Thyroid gland (tissue), 4 donors: ENCODE measurements around the gene KPNA2. TPM values are rescaled to one million over a fixed set of nuclear protein-coding genes. Genes with fewer than 3 reads are reported as not detected.

ENCODE experiments used
- DNase-seq, 2 donors: peaks; one replicate each; pipeline ENCODE4 v3.0.0-alpha.2; 2019
- H3K27ac ChIP-seq, 3 donors: fragments of 200-600 bp; sonication (generic); 1 replicate in 2 of 3; 2 replicates in 1 of 3; pipeline ENCODE4 v1.5.1; 2016 to 2019; ENCODE audit warnings: mild to moderate bottlenecking in 1 of 3, moderate library complexity in 1 of 3
- H3K27me3 ChIP-seq: fragments of 200-600 bp; sonication (generic); one replicate; pipeline ENCODE4 v1.5.1; 2019
- H3K36me3 ChIP-seq, 2 donors: fragments of 200-600 bp; sonication (generic); one replicate each; pipeline ENCODE4 v1.5.1; 2016 to 2019
- H3K4me1 ChIP-seq, 2 donors: fragments of 200-600 bp; sonication (generic); one replicate each; pipeline ENCODE4 v1.5.1; 2017 to 2019
- H3K4me3 ChIP-seq, 3 donors: fragments of 200-600 bp; sonication (generic); replicated peaks in 1 of 3; 1 replicate in 2 of 3; 2 replicates in 1 of 3; pipeline ENCODE4 v1.5.1; 2016; ENCODE audit warnings: mild to moderate bottlenecking in 1 of 3
- H3K9me3 ChIP-seq: fragments of 200-600 bp; sonication (generic); one replicate; pipeline ENCODE4 v1.5.1; 2017
- CTCF ChIP-seq, 6 experiments: fragments of 200-600 bp in 3 of 6; fragments of 450-650 bp in 3 of 6; sonication (generic) in 3 of 6; IDR thresholded peaks; one replicate each; pipeline ENCODE4 v1.5.1; 2016 to 2019; ENCODE audit warnings: antibody characterized with exemption in 6 of 6, mild to moderate bottlenecking in 2 of 6, inconsistent platforms in 1 of 6, moderate library complexity in 1 of 6
- POLR2A ChIP-seq, 2 donors: fragments of 450-650 bp; IDR thresholded peaks; one replicate each; pipeline ENCODE4 v1.6.1; 2017; ENCODE audit warnings: antibody characterized with exemption in 2 of 2, mild to moderate bottlenecking in 2 of 2, moderate library complexity in 1 of 2
- WGBS, 2 donors: methylation state at CpG; one replicate each; pipeline ENCODE4 v1.1.5; 2017; 5-methylcytosine and 5-hydroxymethylcytosine counted together
- intact Hi-C: fragments of 100-400 bp; cut with DNase I; formaldehyde crosslinking; loops from one replicate; pipeline ENCODE4 v1.15.1; 2023
- total RNA-seq, 4 donors: library from RNA; depleted of rRNA; stranded (reverse); fragments of >200 nt; gene quantifications; one replicate each; pipeline ENCODE4 v1.2.3, GENCODE V29; 2016

KPNA2 gene
- total RNA-seq, 4 donors from 2014 or later, result 13.3 to 25.8 (median 17.5) TPM

- Histone ChIP-seq H3K9me3 (no peaks in the 10 kb centered on the region), H3K36me3 (no peaks in the 10 kb centered on the region), H3K4me1 (peaks cover 8 to 12% of the 10 kb centered on the region in 2 donors), H3K27me3 (no peaks in the 10 kb centered on the region), H3K27ac (no peak overlapping the region), H3K4me3 (no peak overlapping the region)
- TF ChIP-seq POLR2A (IDR thresholded peaks at IDR 0.05) (no peak), CTCF (IDR thresholded peaks at IDR 0.05) (no peak)
- DNase-seq, result no peak
- intact Hi-C loops, result no loop called here
- WGBS, 2 donors, result 98% methylated on average over 3 of the region's 3 CpGs
Observed at GRCh38 chr17:67999291-67999911, 36.1 kb upstream of the KPNA2 start.

- no peaks in the 10 kb centered on the region for H3K9me3 ChIP-seq
- WGBS, 2 donors, result 92 to 93% methylated on average over 3 of the region's 3 CpGs
- H3K27ac ChIP-seq, result no peak overlapping the region
- no peak for DNase-seq
- no peak overlapping the region for H3K4me3 ChIP-seq
- TF ChIP-seq POLR2A (IDR thresholded peaks at IDR 0.05) (no peak), CTCF (IDR thresholded peaks at IDR 0.05) (no peak)
- no peaks in the 10 kb centered on the region for H3K36me3 ChIP-seq
- intact Hi-C loops, result no loop called here
- no peaks in the 10 kb centered on the region for H3K4me1 ChIP-seq
- no peaks in the 10 kb centered on the region for H3K27me3 ChIP-seq
Observed at GRCh38 chr17:68004201-68004600, 31.3 kb upstream of the KPNA2 start.

DNA sequence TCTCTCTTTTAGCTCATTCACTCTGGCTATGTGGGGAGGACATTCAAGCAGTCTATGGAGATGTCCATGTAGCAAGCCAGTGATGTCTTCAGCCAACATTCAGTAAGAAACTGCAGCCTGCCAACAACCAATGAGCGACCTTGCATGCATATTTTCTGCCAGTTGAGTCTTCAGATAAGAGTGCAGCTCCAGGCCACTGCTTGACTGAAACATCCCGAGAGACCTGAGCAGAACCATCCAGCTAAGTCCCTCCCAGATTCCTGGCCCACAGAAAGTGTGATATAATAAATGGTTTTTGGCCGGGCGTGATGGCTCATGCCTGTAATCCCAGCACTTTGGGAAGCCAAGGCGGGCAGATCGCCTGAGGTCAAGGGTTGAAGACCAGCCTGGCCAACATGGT is 28.7 kb upstream of the KPNA2 start:
- H3K27ac ChIP-seq, result no peak overlapping the region
- no peaks in the 10 kb centered on the region for H3K9me3 ChIP-seq
- H3K36me3 ChIP-seq, result no peaks in the 10 kb centered on the region
- H3K4me1 ChIP-seq, result no peaks in the 10 kb centered on the region
- 71 to 74% methylated on average over 6 of the region's 6 CpGs for WGBS, 2 donors
- intact Hi-C loops, result no loop called here
- H3K4me3 ChIP-seq, result no peak overlapping the region
- no peak for DNase-seq
- no peaks in the 10 kb centered on the region for H3K27me3 ChIP-seq
- TF ChIP-seq CTCF (IDR thresholded peaks at IDR 0.05) (no peak), POLR2A (IDR thresholded peaks at IDR 0.05) (no peak)

GRCh38 chr17:68011199-68011665 is 24.3 kb upstream of the KPNA2 start:
- DNase-seq, result peak; percentile 39 to 54
- WGBS, 2 donors, result 48 to 51% methylated on average over 18 to 19 of the region's 20 CpGs
- H3K4me1 ChIP-seq, result no peaks in the 10 kb centered on the region
- H3K9me3 ChIP-seq, result no peaks in the 10 kb centered on the region
- no peak overlapping the region for H3K4me3 ChIP-seq
- no peak overlapping the region for H3K27ac ChIP-seq
- intact Hi-C loops, result loop anchor here (10.0 kb wide), 1 partner anchor 46 kb away; no protein-coding TSS in a partner anchor
- H3K27me3 ChIP-seq, result no peaks in the 10 kb centered on the region
- TF ChIP-seq CTCF (IDR thresholded peaks at IDR 0.05) (peak; percentile 44 to 69 (median 56)), POLR2A (IDR thresholded peaks at IDR 0.05) (no peak)
- H3K36me3 ChIP-seq, result no peaks in the 10 kb centered on the region

DNA sequence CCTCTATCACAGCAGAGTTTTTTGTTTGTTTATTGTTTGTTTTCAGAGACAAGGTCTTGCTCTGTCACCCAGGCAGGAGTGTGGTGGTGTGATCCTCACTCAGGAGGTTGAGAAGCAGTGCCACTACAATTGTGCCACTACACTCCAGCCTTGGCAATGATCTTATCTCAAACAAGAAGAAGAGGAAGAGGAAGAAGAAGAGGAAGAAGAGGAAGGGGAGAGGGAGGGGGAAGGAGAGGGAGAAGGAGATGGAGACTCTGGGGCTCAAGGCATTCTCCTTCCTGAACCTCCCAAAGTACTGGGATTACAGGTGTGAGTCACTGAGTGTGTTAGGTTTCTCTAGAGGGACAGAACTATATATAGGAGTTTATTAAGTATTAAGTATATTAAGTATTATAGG is 22.1 kb upstream of the KPNA2 start:
- H3K4me1 ChIP-seq, result no peaks in the 10 kb centered on the region
- H3K9me3 ChIP-seq, result no peaks in the 10 kb centered on the region
- H3K27ac ChIP-seq, result no peak overlapping the region
- H3K27me3 ChIP-seq, result no peaks in the 10 kb centered on the region
- TF ChIP-seq CTCF (IDR thresholded peaks at IDR 0.05), result no peak
- H3K36me3 ChIP-seq, result no peaks in the 10 kb centered on the region
- DNase-seq, result no peak
- intact Hi-C loops, result loop anchor here (10.0 kb wide), 1 partner anchor 49 kb away; no protein-coding TSS in a partner anchor
- H3K4me3 ChIP-seq, result no peak overlapping the region
